HL-60 (cell line): ENCODE results near the gene ARHGEF16.

Experiments
- CTCF ChIP-seq: IDR thresholded peaks from one replicate; pipeline ENCODE4 v1.5.1; 2011; ENCODE audit warnings: low read length, control low read depth, inconsistent platforms; ENCODE audit not compliant: insufficient read depth
- POLR2AphosphoS5 ChIP-seq: IDR thresholded peaks from 2 replicates; pipeline ENCODE4 v1.6.1; 2012; ENCODE audit warnings: low read depth

GRCh38 chr1:3515272-3515671, 60.8 kb downstream of the ARHGEF16 start:
- TF ChIP-seq CTCF: no peak
- TF ChIP-seq POLR2AphosphoS5: no peak
